HUES64 (cell line): Measurements from ENCODE around the gene ARFRP1.
A peak's percentile ranks its signal among the peaks of the same experiment; 100 is the strongest.

Experiments used
- H3K27ac ChIP-seq: 2 replicates; pipeline ENCODE4 v1.7.0; 2013; ENCODE audit warnings: low read depth, low read length, inconsistent platforms
- H3K27me3 ChIP-seq: 2 replicates; pipeline ENCODE4 v1.6.1; 2013; ENCODE audit warnings: mild to moderate bottlenecking, low read length; ENCODE audit not compliant: insufficient read depth
- H3K36me3 ChIP-seq: 2 replicates; pipeline ENCODE4 v1.6.1; 2013; ENCODE audit warnings: mild to moderate bottlenecking, low read length; ENCODE audit not compliant: insufficient read depth
- H3K4me1 ChIP-seq: 2 replicates; pipeline ENCODE4 v1.6.1; 2013; ENCODE audit warnings: mild to moderate bottlenecking, low read length, moderate library complexity; ENCODE audit not compliant: insufficient read depth
- H3K4me3 ChIP-seq: 2 replicates; pipeline ENCODE4 v1.5.1; 2013; ENCODE audit warnings: mild to moderate bottlenecking, low read length, moderate library complexity
- H3K9ac ChIP-seq: 2 replicates; pipeline ENCODE4 v1.6.1; 2013; ENCODE audit warnings: mild to moderate bottlenecking, low read depth, low read length
- H3K9me3 ChIP-seq: 2 replicates; pipeline ENCODE4 v1.6.1; 2013; ENCODE audit warnings: low read depth, low read length; ENCODE audit not compliant: insufficient read depth
- WGBS: fragments of 150-250, 120-280 bp; methylation state at CpG from one replicate; pipeline ENCODE4 v1.1.7; 2013; ENCODE audit warnings: missing lambda C conversion rate; 5-methylcytosine and 5-hydroxymethylcytosine counted together

The ARFRP1 gene

GRCh38 chr20:63718996-63719395, 11.2 kb upstream of the ARFRP1 start:
- Histone ChIP-seq H3K36me3 (peaks cover 45% of the 10 kb centered on the region), H3K9ac (no peak overlapping the region), H3K9me3 (peaks cover 3% of the 10 kb centered on the region; the same call in 1 of the 2 replicates), H3K27ac (no peak overlapping the region), H3K27me3 (no peaks in the 10 kb centered on the region), H3K4me3 (no peak overlapping the region), H3K4me1 (no peaks in the 10 kb centered on the region)
- WGBS = 90% methylated on average over 2 of the region's 2 CpGs

GRCh38 chr20:63714858-63715257, 7.1 kb upstream of the ARFRP1 start:
- no peaks in the 10 kb centered on the region for H3K27me3 ChIP-seq
- no peak overlapping the region for H3K27ac ChIP-seq
- peaks cover 62% of the 10 kb centered on the region for H3K36me3 ChIP-seq
- H3K9ac ChIP-seq = no peak overlapping the region
- no peaks in the 10 kb centered on the region for H3K4me1 ChIP-seq
- H3K9me3 ChIP-seq = peaks cover 3% of the 10 kb centered on the region; the same call in 1 of the 2 replicates
- 98% methylated on average over 2 of the region's 5 CpGs for WGBS
- H3K4me3 ChIP-seq = no peak overlapping the region

- H3K27me3 ChIP-seq = no peaks in the 10 kb centered on the region
- no peak overlapping the region for H3K4me3 ChIP-seq
- 100% methylated on average over 1 of the region's 1 CpG for WGBS
- no peaks in the 10 kb centered on the region for H3K4me1 ChIP-seq
- H3K9me3 ChIP-seq = no peaks in the 10 kb centered on the region
- peaks cover 46% of the 10 kb centered on the region for H3K36me3 ChIP-seq
- no peak overlapping the region for H3K27ac ChIP-seq
- H3K9ac ChIP-seq = no peak overlapping the region
These were observed 4.4 kb upstream of the ARFRP1 start for GRCh38 chr20:63712191-63712590.

- H3K36me3 ChIP-seq = peaks cover 49% of the 10 kb centered on the region
These were observed 3.4 kb upstream of the ARFRP1 start for GRCh38 chr20:63711085-63711645.

GRCh38 chr20:63709149-63709527, 1.4 kb upstream of the ARFRP1 start:
- H3K9ac ChIP-seq = no peak overlapping the region
- H3K36me3 ChIP-seq = peaks cover 54% of the 10 kb centered on the region
- H3K4me1 ChIP-seq = no peaks in the 10 kb centered on the region
- no peaks in the 10 kb centered on the region for H3K27me3 ChIP-seq
- H3K9me3 ChIP-seq = no peaks in the 10 kb centered on the region
- peak overlapping the region; percentile 89 for H3K4me3 ChIP-seq
- WGBS = 96% methylated on average over 17 of the region's 17 CpGs
- no peak overlapping the region for H3K27ac ChIP-seq

More at GRCh38 chr20:63711085-63711645, 3.4 kb upstream of the ARFRP1 start:
- Histone ChIP-seq H3K9me3 (no peaks in the 10 kb centered on the region), H3K4me3 (no peak overlapping the region), H3K9ac (no peak overlapping the region), H3K4me1 (no peaks in the 10 kb centered on the region), H3K27ac (no peak overlapping the region), H3K27me3 (no peaks in the 10 kb centered on the region)
- WGBS = 89% methylated on average over 12 of the region's 12 CpGs

GRCh38 chr20:63708301-63709148, 749 bp upstream of the ARFRP1 start:
- WGBS = 26% methylated on average over 67 of the region's 67 CpGs
- Histone ChIP-seq H3K4me1 (no peaks in the 10 kb centered on the region), H3K36me3 (peaks cover 53% of the 10 kb centered on the region), H3K27me3 (no peaks in the 10 kb centered on the region), H3K27ac (peak overlapping the region; percentile 18; the same call in 1 of the 2 replicates), H3K9me3 (no peaks in the 10 kb centered on the region), H3K4me3 (peak overlapping the region; percentile 89), H3K9ac (peak overlapping the region; percentile 82)

- peak overlapping the region; percentile 49; the same call in 1 of the 2 replicates for H3K27ac ChIP-seq
- H3K27me3 ChIP-seq = no peaks in the 10 kb centered on the region
- H3K9ac ChIP-seq = peak overlapping the region; percentile 82
- peaks cover 48% of the 10 kb centered on the region for H3K36me3 ChIP-seq
- H3K4me1 ChIP-seq = no peaks in the 10 kb centered on the region
- H3K4me3 ChIP-seq = peak overlapping the region; percentile 89
- no peaks in the 10 kb centered on the region for H3K9me3 ChIP-seq
- 8% methylated on average over 56 of the region's 56 CpGs for WGBS
These were observed 771 bp downstream of the ARFRP1 start for GRCh38 chr20:63706852-63707557.

GRCh38 chr20:63706027-63706695, 1.6 kb downstream of the ARFRP1 start:
- peak overlapping the region; percentile 89 for H3K4me3 ChIP-seq
- H3K9ac ChIP-seq = no peak overlapping the region
- H3K4me1 ChIP-seq = no peaks in the 10 kb centered on the region
- H3K9me3 ChIP-seq = no peaks in the 10 kb centered on the region
- 96% methylated on average over 12 of the region's 12 CpGs for WGBS
- H3K27me3 ChIP-seq = no peaks in the 10 kb centered on the region
- no peak overlapping the region for H3K27ac ChIP-seq
- peaks cover 39% of the 10 kb centered on the region for H3K36me3 ChIP-seq

- H3K4me3 ChIP-seq = no peak overlapping the region
- H3K36me3 ChIP-seq = peaks cover 32% of the 10 kb centered on the region
- 94% methylated on average over 8 of the region's 8 CpGs for WGBS
- H3K9me3 ChIP-seq = no peaks in the 10 kb centered on the region
- H3K9ac ChIP-seq = no peak overlapping the region
- H3K27me3 ChIP-seq = no peaks in the 10 kb centered on the region
- no peaks in the 10 kb centered on the region for H3K4me1 ChIP-seq
- no peak overlapping the region for H3K27ac ChIP-seq
These were observed 2.3 kb downstream of the ARFRP1 start for GRCh38 chr20:63705232-63706026.

GRCh38 chr20:63704749-63705117, 3.0 kb downstream of the ARFRP1 start:
- H3K9me3 ChIP-seq = no peaks in the 10 kb centered on the region
- peaks cover 27% of the 10 kb centered on the region for H3K36me3 ChIP-seq
- no peak overlapping the region for H3K4me3 ChIP-seq
- no peaks in the 10 kb centered on the region for H3K4me1 ChIP-seq
- WGBS = 85% methylated on average over 6 of the region's 6 CpGs
- H3K27ac ChIP-seq = no peak overlapping the region
- no peak overlapping the region for H3K9ac ChIP-seq
- H3K27me3 ChIP-seq = no peaks in the 10 kb centered on the region
